Measurements from ENCODE around the gene SLC25A10. TPM values are rescaled to one million over a fixed set of nuclear protein-coding genes. Genes with fewer than 3 reads are reported as not detected.

The SLC25A10 gene
- total RNA-seq, 4 donors from 2014 or later = 23.3 to 49.3 (median 37.1) TPM

DNA sequence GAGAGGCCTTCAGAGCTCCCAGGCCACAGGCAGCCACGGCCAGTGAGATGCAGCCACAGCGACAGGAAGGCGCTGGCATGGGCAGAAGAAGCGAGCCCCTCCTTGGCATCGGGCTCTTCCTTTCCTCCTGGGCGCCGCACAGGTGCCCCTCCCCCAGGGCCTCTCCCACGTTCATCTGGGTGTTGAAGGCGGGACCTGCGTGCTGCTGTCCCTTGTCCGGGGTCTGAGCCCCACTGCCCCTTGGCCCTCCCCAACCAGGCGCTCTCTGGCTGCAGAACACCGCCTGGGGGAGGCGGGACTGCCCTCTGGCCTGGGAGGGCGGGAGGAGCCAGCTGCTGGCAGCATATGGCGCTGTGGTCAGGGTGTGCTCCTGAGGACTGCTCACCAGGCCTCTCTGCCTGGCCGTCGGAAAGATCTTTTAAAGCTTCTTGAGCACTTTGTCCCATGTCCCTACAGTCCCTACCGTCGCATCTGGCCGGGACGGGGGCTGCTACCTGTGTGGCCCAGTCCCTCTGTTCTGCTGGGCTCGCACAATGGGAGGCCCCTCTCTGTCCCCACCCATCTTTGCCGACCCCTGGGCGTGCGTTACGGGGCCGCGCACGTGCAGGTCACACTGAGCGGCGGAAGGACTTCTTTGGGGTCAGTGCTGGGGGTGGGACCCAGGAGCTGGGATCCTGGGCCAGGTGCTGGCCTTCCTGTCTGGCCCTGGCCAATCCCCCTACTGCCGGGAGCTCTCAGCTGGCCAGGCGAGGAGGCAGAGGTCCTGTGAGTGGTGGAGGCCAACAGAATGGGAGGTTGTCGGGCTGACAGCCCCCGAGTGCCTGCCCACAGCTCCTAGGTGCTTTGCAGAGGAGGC, 1.7 kb downstream of the SLC25A10 start:
- Histone ChIP-seq H3K27me3 (no peaks in the 10 kb centered on the region), H3K4me1 (peaks cover 32 to 72% (median 37%) of the 10 kb centered on the region in 3 donors), H3K27ac (peak overlapping the region; percentile 55 to 92 (median 84)), H3K4me3 (peak overlapping the region; percentile 68 to 94 (median 91)), H3K36me3 (peaks cover 0 to 45% (median 0%) of the 10 kb centered on the region in 3 donors), H3K9me3 (no peaks in the 10 kb centered on the region)
- no peak for TF ChIP-seq POLR2A (IDR thresholded peaks at IDR 0.05)
- TF ChIP-seq, protein P1, sequence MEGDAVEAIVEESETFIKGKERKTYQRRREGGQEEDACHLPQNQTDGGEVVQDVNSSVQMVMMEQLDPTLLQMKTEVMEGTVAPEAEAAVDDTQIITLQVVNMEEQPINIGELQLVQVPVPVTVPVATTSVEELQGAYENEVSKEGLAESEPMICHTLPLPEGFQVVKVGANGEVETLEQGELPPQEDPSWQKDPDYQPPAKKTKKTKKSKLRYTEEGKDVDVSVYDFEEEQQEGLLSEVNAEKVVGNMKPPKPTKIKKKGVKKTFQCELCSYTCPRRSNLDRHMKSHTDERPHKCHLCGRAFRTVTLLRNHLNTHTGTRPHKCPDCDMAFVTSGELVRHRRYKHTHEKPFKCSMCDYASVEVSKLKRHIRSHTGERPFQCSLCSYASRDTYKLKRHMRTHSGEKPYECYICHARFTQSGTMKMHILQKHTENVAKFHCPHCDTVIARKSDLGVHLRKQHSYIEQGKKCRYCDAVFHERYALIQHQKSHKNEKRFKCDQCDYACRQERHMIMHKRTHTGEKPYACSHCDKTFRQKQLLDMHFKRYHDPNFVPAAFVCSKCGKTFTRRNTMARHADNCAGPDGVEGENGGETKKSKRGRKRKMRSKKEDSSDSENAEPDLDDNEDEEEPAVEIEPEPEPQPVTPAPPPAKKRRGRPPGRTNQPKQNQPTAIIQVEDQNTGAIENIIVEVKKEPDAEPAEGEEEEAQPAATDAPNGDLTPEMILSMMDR (IDR thresholded peaks at IDR 0.05) = no peak
- 7 to 76% methylated on average over 6 to 7 of the region's 36 CpGs for WGBS, 2 donors
- intact Hi-C loops (cut with DNase I) = no loop called here
- no peak for DNase-seq

DNA sequence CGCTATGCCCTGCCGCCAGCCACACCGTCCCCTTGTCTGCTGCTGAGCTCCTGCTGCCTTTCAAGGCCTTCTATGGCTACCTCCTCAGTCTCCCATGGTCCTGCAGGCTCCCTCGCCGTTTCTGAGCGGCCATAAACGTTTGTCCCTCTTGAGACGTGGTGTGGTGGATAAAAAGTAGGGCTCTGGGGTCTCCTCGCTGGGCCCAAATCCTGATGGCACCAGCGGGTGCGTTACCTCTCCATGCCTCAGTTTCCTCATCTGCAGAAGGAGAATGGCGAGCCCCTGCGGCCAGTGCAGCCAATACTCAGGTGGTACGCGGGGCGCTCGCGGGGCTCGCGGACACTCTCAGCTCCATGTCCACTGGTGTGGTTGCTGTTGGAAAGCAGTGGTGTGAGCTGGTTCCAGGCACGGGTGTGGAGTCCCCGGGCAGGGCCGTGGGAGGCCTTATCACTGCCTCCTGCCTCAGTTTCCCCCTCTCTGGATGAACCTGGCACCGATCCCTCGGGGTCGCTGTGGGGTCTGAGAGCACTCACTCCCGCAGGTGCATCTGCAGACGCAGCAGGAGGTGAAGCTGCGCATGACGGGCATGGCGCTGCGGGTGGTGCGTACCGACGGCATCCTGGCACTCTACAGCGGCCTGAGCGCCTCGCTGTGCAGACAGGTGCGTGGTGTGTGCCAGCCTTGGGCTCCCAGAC, 2.5 kb downstream of the SLC25A10 start:
- Histone ChIP-seq H3K27ac (no peak overlapping the region), H3K4me1 (peaks cover 32 to 68% (median 37%) of the 10 kb centered on the region in 3 donors), H3K4me3 (no peak overlapping the region), H3K36me3 (peaks cover 0 to 53% (median 0%) of the 10 kb centered on the region in 3 donors), H3K9me3 (no peaks in the 10 kb centered on the region), H3K27me3 (no peaks in the 10 kb centered on the region)
- DNase-seq = no peak
- TF ChIP-seq, protein P1 (IDR thresholded peaks at IDR 0.05) = no peak
- no peak for TF ChIP-seq POLR2A (IDR thresholded peaks at IDR 0.05)
- intact Hi-C loops (cut with DNase I) = no loop called here
- WGBS, 2 donors = 92% methylated on average over 14 of the region's 39 CpGs; no CpG with 5 or more reads in 1 of the 2 donors

DNA sequence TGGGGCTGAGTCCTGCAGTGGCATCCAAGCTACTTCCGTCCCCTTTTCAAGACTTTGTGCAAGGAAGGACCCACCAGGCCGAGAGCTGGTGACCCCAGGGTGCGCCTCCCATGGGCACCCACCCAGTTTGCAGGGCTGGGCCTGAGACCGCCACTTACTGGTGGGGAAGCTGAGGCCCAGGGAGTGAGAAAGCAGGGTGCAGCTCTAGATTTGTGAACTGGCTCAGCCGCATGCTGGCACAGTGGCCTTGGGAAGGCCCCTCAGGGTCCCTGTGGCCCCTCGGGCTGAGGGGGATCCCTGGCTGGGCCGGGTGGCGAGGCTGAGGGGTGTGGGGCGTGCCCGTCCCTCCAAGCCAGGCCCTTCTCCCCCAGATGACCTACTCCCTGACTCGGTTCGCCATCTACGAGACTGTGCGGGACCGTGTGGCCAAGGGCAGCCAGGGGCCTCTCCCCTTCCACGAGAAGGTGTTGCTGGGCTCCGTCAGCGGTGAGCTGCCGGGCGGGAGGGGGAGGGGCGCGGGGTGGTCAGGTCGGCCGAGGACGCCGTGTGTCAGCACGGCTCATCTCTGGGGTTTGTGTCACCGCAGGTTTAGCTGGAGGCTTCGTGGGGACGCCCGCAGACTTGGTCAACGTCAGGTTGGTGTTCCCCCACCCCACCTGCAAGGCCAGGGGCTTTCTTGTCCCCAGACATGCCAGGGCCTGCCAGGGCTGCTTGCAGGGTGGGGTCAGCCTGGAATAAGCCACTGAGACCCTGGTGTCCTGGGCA, 3.2 kb downstream of the SLC25A10 start:
- Histone ChIP-seq H3K9me3 (no peaks in the 10 kb centered on the region), H3K36me3 (peaks cover 0 to 60% (median 0%) of the 10 kb centered on the region in 3 donors), H3K27me3 (no peaks in the 10 kb centered on the region), H3K4me3 (no peak overlapping the region), H3K4me1 (peaks cover 29 to 60% (median 31%) of the 10 kb centered on the region in 3 donors), H3K27ac (no peak overlapping the region)
- no CpG with 5 or more reads among the region's 32 CpGs for WGBS, 2 donors
- no peak for DNase-seq
- intact Hi-C loops (cut with DNase I) = no loop called here
- TF ChIP-seq POLR2A (IDR thresholded peaks at IDR 0.05) = no peak
- TF ChIP-seq, protein P1 (IDR thresholded peaks at IDR 0.05) = no peak

DNA sequence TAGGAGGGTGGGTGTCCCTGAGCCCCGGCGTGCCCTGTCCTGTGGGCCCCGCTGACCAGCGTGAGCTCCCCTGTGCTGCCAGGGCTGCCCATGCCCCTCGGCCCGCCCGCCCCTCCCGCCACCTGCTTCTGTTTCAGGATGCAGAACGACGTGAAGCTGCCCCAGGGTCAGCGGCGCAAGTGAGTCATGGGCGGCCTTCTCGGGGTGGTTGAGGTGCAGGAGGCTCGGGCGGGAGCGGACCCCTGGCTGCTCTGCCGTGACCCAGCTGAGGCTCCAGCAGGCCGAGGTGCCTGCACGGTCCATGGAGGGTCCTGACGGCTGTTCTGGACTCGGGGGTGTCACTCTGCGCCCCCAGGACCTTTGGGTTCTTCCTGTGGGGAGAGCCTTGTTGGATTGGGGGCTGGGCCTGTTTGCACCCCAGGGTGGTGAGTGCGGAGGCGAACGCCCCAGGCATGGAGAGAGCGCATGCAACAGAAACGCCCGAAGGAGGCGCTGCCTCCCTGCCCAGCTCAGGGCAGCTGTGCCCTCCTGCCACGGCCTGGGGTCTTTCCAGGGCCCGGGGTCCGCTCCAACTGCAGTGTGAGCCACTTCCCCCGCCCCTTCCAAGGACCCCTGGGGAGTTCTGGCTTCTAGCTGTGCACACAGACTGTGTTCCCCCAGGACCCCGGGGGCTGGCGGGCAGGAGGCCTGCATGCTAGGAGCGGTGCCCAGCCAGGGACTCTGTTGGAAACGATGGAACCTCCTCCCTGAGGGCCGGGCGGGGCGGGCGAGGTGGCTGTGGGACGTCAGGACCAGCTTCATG, 4.0 kb downstream of the SLC25A10 start:
- WGBS, 2 donors = 87% methylated on average over 3 of the region's 43 CpGs; no CpG with 5 or more reads in 1 of the 2 donors
- TF ChIP-seq, protein P1 (IDR thresholded peaks at IDR 0.05) = no peak
- TF ChIP-seq POLR2A (IDR thresholded peaks at IDR 0.05) = no peak
- no peak for DNase-seq
- Histone ChIP-seq H3K27me3 (no peaks in the 10 kb centered on the region), H3K27ac (no peak overlapping the region), H3K4me3 (no peak overlapping the region), H3K4me1 (peaks cover 21 to 56% (median 24%) of the 10 kb centered on the region in 3 donors), H3K36me3 (peaks cover 0 to 67% (median 0%) of the 10 kb centered on the region in 3 donors), H3K9me3 (no peaks in the 10 kb centered on the region)
- intact Hi-C loops (cut with DNase I) = no loop called here
